K562 (cell line): ENCODE measurements around the gene KRT16. TPM values are rescaled to one million over a fixed set of nuclear protein-coding genes. Genes with fewer than 3 reads are reported as not detected.

Experiments
- ATAC-seq: fragments of 200-7000 bp; cut with Tn5 transposase; 3 replicates; pipeline ENCODE4 v1.9.1; 2020; ENCODE audit warnings: moderate library complexity
- BruUV-seq: library from RNA; stranded (reverse); fragments of 400-500 nt; replicated peaks from 2 replicates; lab custom pipeline; 2021; lab: Mats Ljungman, UMichigan
- CTCF ChIA-PET: fragments of 300-600 bp; formaldehyde crosslinking; extraction: SDS; loops from one replicate; lab custom pipeline; 2021; ENCODE audit warnings: low intra/inter-chr PET ratio; lab: Yijun Ruan, JAX
- POLR2A ChIA-PET: fragments of 300-600, 350-650 bp; sonication (Branson Sonifier 250); formaldehyde crosslinking; extraction: SDS; loops from one replicate; lab custom pipeline; 2021; ENCODE audit warnings: antibody characterized with exemption, inconsistent platforms; lab: Yijun Ruan, JAX
- DNase-seq, 4 experiments: peaks; one replicate each; pipeline versions ENCODE4 v3.0.0 to v3.0.0-alpha.2; 2011 to 2018; ENCODE audit warnings: low spot score in 3 of 4, mixed read lengths in 3 of 4; ENCODE audit errors: extremely low read depth in 1 of 4
- FAIRE-seq: peaks from 2 replicates; lab custom pipeline; 2011; peaks lifted over from hg19 to GRCh38; lab: Jason Lieb, UNC
- H2AFZ ChIP-seq: 2 replicates; pipeline ENCODE4 v1.6.0; 2011; ENCODE audit warnings: low read depth, low read length, control low read depth, inconsistent platforms
- H3K27ac ChIP-seq: fragments of 200-600 bp; 3 replicates; pipeline ENCODE4 v1.8.0; 2011; ENCODE audit warnings: low read depth, mild to moderate bottlenecking, control low read depth, inconsistent platforms, low read length, moderate library complexity, mixed read lengths; ENCODE audit errors: extremely low read depth
- H3K27me3 ChIP-seq, 2 experiments: fragments of 300-600 bp in 1 of 2; 2 replicates in 1 of 2; 3 replicates in 1 of 2; pipeline versions ENCODE4 v1.6.0 to v1.8.0; 2011; ENCODE audit warnings: inconsistent platforms in 2 of 2, low read length in 2 of 2, mild to moderate bottlenecking in 1 of 2, mixed read lengths in 1 of 2, moderate library complexity in 1 of 2; ENCODE audit not compliant: control insufficient read depth in 2 of 2, insufficient read depth in 2 of 2
- H3K36me3 ChIP-seq: fragments of 300-600 bp; 3 replicates; pipeline ENCODE4 v1.8.0; 2011; ENCODE audit warnings: mild to moderate bottlenecking, low read length, inconsistent platforms; ENCODE audit not compliant: control insufficient read depth, insufficient read depth
- H3K4me1 ChIP-seq, 2 experiments: fragments of 200-600 bp in 1 of 2; replicated peaks in 1 of 2; 2 replicates in 1 of 2; 3 replicates in 1 of 2; pipeline versions ENCODE4 v1.5.1 to v1.8.0; 2011; ENCODE audit warnings: inconsistent platforms in 2 of 2, low read length in 2 of 2, mild to moderate bottlenecking in 1 of 2, mixed read lengths in 1 of 2, moderate library complexity in 1 of 2; ENCODE audit not compliant: control insufficient read depth in 2 of 2, insufficient read depth in 2 of 2
- H3K4me2 ChIP-seq: 2 replicates; pipeline ENCODE4 v1.6.1; 2011; ENCODE audit warnings: low read length, control low read depth, inconsistent platforms, mixed read lengths; ENCODE audit not compliant: insufficient read depth
- H3K4me3 ChIP-seq: fragments of 200-600 bp; sonication (generic), shearing (Covaris generic); 2 replicates; pipeline ENCODE4 v1.5.1; 2016; ENCODE audit warnings: control low read depth, inconsistent platforms
- H3K79me2 ChIP-seq: fragments of 200-600 bp; 3 replicates; pipeline ENCODE4 v1.8.0; 2011; ENCODE audit warnings: low read length, inconsistent platforms; ENCODE audit not compliant: control insufficient read depth, insufficient read depth
- H3K9ac ChIP-seq, 2 experiments: 2 replicates each; pipeline versions ENCODE4 v1.6.0 to v1.6.1; 2011; ENCODE audit warnings: low read depth in 2 of 2, low read length in 2 of 2, control low read depth in 1 of 2, inconsistent platforms in 1 of 2, mild to moderate bottlenecking in 1 of 2, mixed read lengths in 1 of 2; ENCODE audit not compliant: insufficient read depth in 1 of 2
- H3K9me1 ChIP-seq: one replicate; pipeline ENCODE4 v1.6.0; 2011; ENCODE audit warnings: inconsistent platforms, mild to moderate bottlenecking, low read length, moderate library complexity; ENCODE audit not compliant: control insufficient read depth, insufficient read depth
- H3K9me3 ChIP-seq: replicated peaks from 2 replicates; pipeline ENCODE4 v1.5.1; 2011; ENCODE audit warnings: low read depth, low read length, inconsistent platforms; ENCODE audit not compliant: control insufficient read depth, insufficient read depth
- H4K20me1 ChIP-seq: replicated peaks from 2 replicates; pipeline ENCODE4 v1.6.1; 2011; ENCODE audit warnings: low read length, inconsistent platforms, mixed read lengths; ENCODE audit not compliant: control insufficient read depth, insufficient read depth
- ATF1 ChIP-seq, 2 experiments: fragments of 450-650 bp in 1 of 2; IDR thresholded peaks; 2 replicates each; pipeline ENCODE4 v1.6.1; 2016; ENCODE audit warnings: missing compliant biosample characterization in 1 of 2, missing genetic modification characterization in 1 of 2
- CHCHD3 ChIP-seq: fragments of 250-450 bp; sonication (Bioruptor Pico); IDR thresholded peaks from 2 replicates; pipeline ENCODE4 v2.1.2; 2022; ENCODE audit warnings: mild to moderate bottlenecking
- CTCF ChIP-seq, 3 experiments: IDR thresholded peaks in 2 of 3; conservative IDR thresholded peaks in 1 of 3; 2 replicates each; pipeline ENCODE4 v1.5.1; 2011 to 2012; ENCODE audit warnings: low read length in 3 of 3, mild to moderate bottlenecking in 3 of 3, control low read depth in 2 of 3, improper control_type of control experiment in 1 of 3, inconsistent platforms in 1 of 3, low read depth in 1 of 3, mixed read lengths in 1 of 3, moderate library complexity in 1 of 3; ENCODE audit not compliant: insufficient read depth in 2 of 3
- DNMT1 ChIP-seq: fragments of 450-650 bp; IDR thresholded peaks from 2 replicates; pipeline ENCODE4 v1.6.1; 2016; ENCODE audit warnings: antibody characterized with exemption, mild to moderate bottlenecking
- HNRNPH1 ChIP-seq: fragments of 200-400 bp; formaldehyde crosslinking; optimal IDR thresholded peaks from 2 replicates; pipeline ENCODE3; 2017; ENCODE audit warnings: low read depth, mild to moderate bottlenecking, low read length, moderate library complexity
- MAX ChIP-seq: sonication (generic); formaldehyde crosslinking; IDR thresholded peaks from 2 replicates; pipeline ENCODE4 v1.9.0; 2022; ENCODE audit warnings: mild to moderate bottlenecking, missing genetic modification reagents
- RUNX1 ChIP-seq: sonication (generic); IDR thresholded peaks from 2 replicates; pipeline ENCODE4 v1.6.1; 2016; ENCODE audit warnings: antibody characterized with exemption, low read depth
- SMARCA4 ChIP-seq: fragments of 450-650 bp; IDR thresholded peaks from 2 replicates; pipeline ENCODE4 v1.6.1; 2016
- ZC3H11A ChIP-seq: IDR thresholded peaks from 2 replicates; pipeline ENCODE4 v1.6.1; 2012; ENCODE audit warnings: low read depth, low read length, improper control_type of control experiment
- ZNF707 ChIP-seq: fragments of 250-450 bp; sonication (Bioruptor Pico); conservative IDR thresholded peaks from 2 replicates; pipeline ENCODE4 v1.8.0; 2022; ENCODE audit warnings: inconsistent platforms, mild to moderate bottlenecking, moderate library complexity
- WGBS: fragments of 100-300 bp; shearing (Covaris generic); methylation state at CpG from one replicate; pipeline ENCODE4 v1.1.6; 2016; ENCODE audit warnings: low coverage, mixed read lengths; ENCODE audit not compliant: insufficient coverage; ENCODE audit errors: missing lambda C conversion rate; 5-methylcytosine and 5-hydroxymethylcytosine counted together
- in situ Hi-C: fragments of 300-500 bp; cut with MboI; formaldehyde crosslinking; loops from 4 replicates; pipeline ENCODE4 v1.15.0; 2018; ENCODE audit warnings: inconsistent platforms, mixed read lengths
- intact Hi-C: fragments of 100-400 bp; cut with micrococcal nuclease; formaldehyde crosslinking; loops from 2 replicates; pipeline ENCODE4 v1.14.2; 2022
- polyA plus RNA-seq, 8 experiments: library from polyadenylated mRNA; depleted of rRNA in 4 of 8; stranded (reverse) in 5 of 8; unstranded in 3 of 8; fragments of >200 nt; fragmentation: Nextera tagmentation in 2 of 8; fragmentation: Illumina TruSeq in 1 of 8; extraction: Ambion mirVana in 2 of 8; extraction: Trizol in 1 of 8; gene quantifications; 2 replicates each; pipeline versions ENCODE4 v1.2.1 to v1.2.3, GENCODE V29; 2011 to 2014; ENCODE audit warnings: inconsistent platforms in 1 of 8, missing spikeins in 1 of 8
- total RNA-seq, 7 experiments: library from RNA; depleted of rRNA in 6 of 7; stranded (reverse); fragments of >200 nt in 6 of 7; fragmentation: Illumina TruSeq in 2 of 7; extraction: Trizol in 2 of 7; gene quantifications; 2 replicates each; pipeline versions ENCODE4 v1.2.1 to v1.2.3, GENCODE V29; 2011 to 2021; ENCODE audit warnings: low replicate concordance in 1 of 7
- TF ChIP-seq, protein P1 (sequence below): sonication (generic); formaldehyde crosslinking; IDR thresholded peaks from 2 replicates; pipeline ENCODE4 v1.4.0; 2020; ENCODE audit warnings: mild to moderate bottlenecking, missing genetic modification reagents
- TF ChIP-seq, protein P2 (sequence below): sonication (generic); formaldehyde crosslinking; IDR thresholded peaks from 2 replicates; pipeline ENCODE4 v1.8.1; 2023; ENCODE audit warnings: mild to moderate bottlenecking, missing genetic modification reagents
- TF ChIP-seq, protein P3 (sequence below): IDR thresholded peaks from 2 replicates; pipeline ENCODE4 v1.6.1; 2014; ENCODE audit warnings: antibody characterized with exemption

Gene KRT16
- total and polyA plus RNA-seq, 9 of the 15 experiments (the other 6 are each of a cell fraction or from before 2014, with no cell fraction given): 0.04 TPM; not detected in 8

DNA sequence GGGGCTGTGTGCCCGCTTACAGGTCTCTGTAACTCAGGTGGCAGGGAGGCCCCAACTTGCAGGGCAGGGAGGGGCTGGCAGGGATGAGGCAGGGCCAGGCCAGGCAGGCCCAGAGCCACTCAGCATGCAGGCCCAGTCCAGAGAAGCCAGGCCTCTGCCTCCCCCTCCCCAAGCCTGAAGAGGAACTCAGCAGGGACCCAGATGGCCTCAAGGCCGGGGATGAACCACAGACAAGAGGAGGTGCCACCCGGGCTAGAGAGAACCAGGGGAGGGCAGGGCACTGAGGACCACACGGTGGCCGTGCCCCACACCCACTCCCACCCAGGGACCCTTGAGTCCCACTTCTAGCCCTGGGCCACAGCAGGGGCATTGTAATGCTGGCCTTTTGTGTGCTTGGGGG, 46.3 kb upstream of the KRT16 start:
- intact Hi-C loops: no loop called here
- Histone ChIP-seq H3K4me3 (no peak overlapping the region), H3K4me2 (no peak overlapping the region), H3K9ac (no peak overlapping the region; a peak in 1 of 4 replicates), H3K79me2 (no peaks in the 10 kb centered on the region)
- BruUV-seq: no TSS peak
- POLR2A ChIA-PET: interaction anchor here (0.6 to 0.8 kb wide), 3 partner anchors 20 to 119 kb away, joined by 3 to 4 read pairs (median 3); no protein-coding TSS in a partner anchor
- no peak for FAIRE-seq
- no peak for TF ChIP-seq CHCHD3 (CRISPR knock-in tag)
- TF ChIP-seq CTCF (IDR thresholded peaks at IDR 0.05 in 2 of 3, conservative IDR thresholded peaks at IDR 0.05 in 1 of 3; ENCODE audit: insufficient read depth in 2 of 3, low read depth in 1 of 3, low read length in 3 of 3): no peak
- TF ChIP-seq MAX: no peak
- TF ChIP-seq ZC3H11A: no peak
- TF ChIP-seq SMARCA4: no peak
- no peak for TF ChIP-seq ZNF707 (CRISPR knock-in tag)
- no peak for TF ChIP-seq DNMT1
- TF ChIP-seq, protein P1, sequence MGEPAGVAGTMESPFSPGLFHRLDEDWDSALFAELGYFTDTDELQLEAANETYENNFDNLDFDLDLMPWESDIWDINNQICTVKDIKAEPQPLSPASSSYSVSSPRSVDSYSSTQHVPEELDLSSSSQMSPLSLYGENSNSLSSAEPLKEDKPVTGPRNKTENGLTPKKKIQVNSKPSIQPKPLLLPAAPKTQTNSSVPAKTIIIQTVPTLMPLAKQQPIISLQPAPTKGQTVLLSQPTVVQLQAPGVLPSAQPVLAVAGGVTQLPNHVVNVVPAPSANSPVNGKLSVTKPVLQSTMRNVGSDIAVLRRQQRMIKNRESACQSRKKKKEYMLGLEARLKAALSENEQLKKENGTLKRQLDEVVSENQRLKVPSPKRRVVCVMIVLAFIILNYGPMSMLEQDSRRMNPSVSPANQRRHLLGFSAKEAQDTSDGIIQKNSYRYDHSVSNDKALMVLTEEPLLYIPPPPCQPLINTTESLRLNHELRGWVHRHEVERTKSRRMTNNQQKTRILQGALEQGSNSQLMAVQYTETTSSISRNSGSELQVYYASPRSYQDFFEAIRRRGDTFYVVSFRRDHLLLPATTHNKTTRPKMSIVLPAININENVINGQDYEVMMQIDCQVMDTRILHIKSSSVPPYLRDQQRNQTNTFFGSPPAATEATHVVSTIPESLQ (CRISPR knock-in tag): no peak
- TF ChIP-seq RUNX1: no peak
- no peak for TF ChIP-seq ATF1 (CRISPR knock-in tag; IDR thresholded peaks at IDR 0.05)
- TF ChIP-seq ATF1 (tag; IDR thresholded peaks at IDR 0.05): no peak
- TF ChIP-seq, protein P2, sequence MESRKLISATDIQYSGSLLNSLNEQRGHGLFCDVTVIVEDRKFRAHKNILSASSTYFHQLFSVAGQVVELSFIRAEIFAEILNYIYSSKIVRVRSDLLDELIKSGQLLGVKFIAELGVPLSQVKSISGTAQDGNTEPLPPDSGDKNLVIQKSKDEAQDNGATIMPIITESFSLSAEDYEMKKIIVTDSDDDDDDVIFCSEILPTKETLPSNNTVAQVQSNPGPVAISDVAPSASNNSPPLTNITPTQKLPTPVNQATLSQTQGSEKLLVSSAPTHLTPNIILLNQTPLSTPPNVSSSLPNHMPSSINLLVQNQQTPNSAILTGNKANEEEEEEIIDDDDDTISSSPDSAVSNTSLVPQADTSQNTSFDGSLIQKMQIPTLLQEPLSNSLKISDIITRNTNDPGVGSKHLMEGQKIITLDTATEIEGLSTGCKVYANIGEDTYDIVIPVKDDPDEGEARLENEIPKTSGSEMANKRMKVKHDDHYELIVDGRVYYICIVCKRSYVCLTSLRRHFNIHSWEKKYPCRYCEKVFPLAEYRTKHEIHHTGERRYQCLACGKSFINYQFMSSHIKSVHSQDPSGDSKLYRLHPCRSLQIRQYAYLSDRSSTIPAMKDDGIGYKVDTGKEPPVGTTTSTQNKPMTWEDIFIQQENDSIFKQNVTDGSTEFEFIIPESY (CRISPR knock-in tag): no peak
- TF ChIP-seq, protein P3, sequence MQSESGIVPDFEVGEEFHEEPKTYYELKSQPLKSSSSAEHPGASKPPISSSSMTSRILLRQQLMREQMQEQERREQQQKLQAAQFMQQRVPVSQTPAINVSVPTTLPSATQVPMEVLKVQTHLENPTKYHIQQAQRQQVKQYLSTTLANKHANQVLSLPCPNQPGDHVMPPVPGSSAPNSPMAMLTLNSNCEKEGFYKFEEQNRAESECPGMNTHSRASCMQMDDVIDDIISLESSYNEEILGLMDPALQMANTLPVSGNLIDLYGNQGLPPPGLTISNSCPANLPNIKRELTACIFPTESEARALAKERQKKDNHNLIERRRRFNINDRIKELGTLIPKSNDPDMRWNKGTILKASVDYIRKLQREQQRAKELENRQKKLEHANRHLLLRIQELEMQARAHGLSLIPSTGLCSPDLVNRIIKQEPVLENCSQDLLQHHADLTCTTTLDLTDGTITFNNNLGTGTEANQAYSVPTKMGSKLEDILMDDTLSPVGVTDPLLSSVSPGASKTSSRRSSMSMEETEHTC: no peak
- no peak for TF ChIP-seq HNRNPH1
- TF ChIP-seq, all 486 proteins: peak for 0
- ATAC-seq (no peak), DNase-seq (no peak)
- Histone ChIP-seq H3K9me3 (no peaks in the 10 kb centered on the region), H3K27ac (no peak overlapping the region), H2AFZ (no peak overlapping the region), H3K9me1 (peaks cover 2% of the 10 kb centered on the region), H3K4me1 (peaks cover 0 to 43% of the 10 kb centered on the region in 2 experiments; a peak in 4 of 5 replicates), H3K27me3 (peaks cover 2 to 16% of the 10 kb centered on the region in 2 experiments; a peak in 1 of 5 replicates), H3K36me3 (no peaks in the 10 kb centered on the region), H4K20me1 (0 out of 2 replicates have a peak, but pooled peaks cover 1% of the 10 kb centered on the region)
- CTCF ChIA-PET: interaction anchor here (7.3 kb wide), 1 partner anchor 10 kb away, joined by 87 read pairs; no protein-coding TSS in a partner anchor
- WGBS: 6% methylated on average over 5 of the region's 5 CpGs
- in situ Hi-C loops: loop anchor here (25.0 kb wide), 1 partner anchor 1047 kb away; no protein-coding TSS in a partner anchor
